Stimulated activated CD4-positive, alpha-beta T cell treated with anti-CD3 and anti-CD28 coated beads, Interleukin-2, amount 100 ng/mL, for 4 hours (primary cell): ENCODE results near the gene OSBPL8.

Experiments
- DNase-seq: peaks from one replicate; pipeline ENCODE4 v3.0.0-alpha.2; 2020; ENCODE audit warnings: low read depth

OSBPL8 gene

DNA sequence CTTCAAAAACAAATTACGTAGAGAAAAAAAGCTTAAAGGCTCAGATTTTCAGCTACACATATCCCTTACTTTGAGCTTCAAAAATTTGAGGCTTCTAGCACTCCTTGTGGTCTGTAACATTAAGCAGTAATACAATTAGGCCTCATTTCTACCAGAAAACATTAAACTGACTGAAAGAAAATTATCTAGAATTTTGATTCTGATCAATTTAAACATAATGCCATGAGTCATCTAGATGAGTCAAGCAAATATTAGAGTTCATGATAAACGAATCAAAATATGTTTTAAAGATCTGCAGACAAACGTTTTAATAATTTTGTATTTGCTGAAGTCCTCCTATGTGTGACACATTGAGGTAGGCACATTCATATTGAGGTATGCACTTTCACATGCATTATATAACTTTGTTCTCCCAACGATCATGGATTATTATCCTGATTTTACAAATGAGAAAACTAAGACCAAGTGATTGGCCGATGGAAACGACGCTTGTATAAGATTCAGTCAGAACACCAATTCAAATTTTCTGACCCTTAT lies 4.3 kb downstream of the OSBPL8 start:
- DNase-seq = no peak

DNA sequence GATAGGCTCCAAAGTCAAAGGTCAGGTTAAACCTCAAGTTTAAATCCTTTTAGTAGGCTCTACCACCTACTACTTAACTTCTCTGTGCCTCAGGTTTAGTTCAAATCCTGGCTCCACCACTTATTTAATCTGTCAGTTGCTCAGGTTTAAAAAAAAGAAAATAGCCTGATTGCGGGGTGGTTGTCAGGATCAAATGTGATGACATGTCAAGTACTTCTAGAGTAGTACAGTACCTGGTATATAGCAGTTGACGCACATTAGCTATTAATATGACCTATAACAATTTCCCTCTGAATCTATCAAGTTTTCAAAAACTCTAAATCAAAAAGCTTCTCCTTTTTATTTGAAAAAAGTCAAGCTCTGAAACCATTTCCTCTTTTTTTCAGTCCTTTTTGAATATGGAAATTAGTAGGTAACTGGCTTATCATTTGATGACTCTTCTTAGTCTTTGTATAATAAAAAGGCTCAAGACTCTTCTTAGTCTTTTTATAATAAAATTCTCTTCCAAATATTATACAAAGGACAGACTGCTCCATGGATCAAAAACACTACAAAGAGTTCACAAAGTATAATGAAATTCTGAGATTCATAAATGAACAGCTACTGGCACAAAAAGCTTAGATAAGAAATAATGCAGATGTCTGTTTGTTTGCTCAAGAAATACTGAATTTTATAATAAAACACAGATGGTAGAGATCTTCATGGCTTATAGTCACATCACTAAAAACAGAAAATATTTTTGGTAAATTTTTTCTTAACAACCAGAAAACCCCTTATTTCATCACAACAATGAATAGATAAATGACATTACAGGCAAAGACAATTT lies 5.0 kb downstream of the OSBPL8 start:
- no peak for DNase-seq

DNA sequence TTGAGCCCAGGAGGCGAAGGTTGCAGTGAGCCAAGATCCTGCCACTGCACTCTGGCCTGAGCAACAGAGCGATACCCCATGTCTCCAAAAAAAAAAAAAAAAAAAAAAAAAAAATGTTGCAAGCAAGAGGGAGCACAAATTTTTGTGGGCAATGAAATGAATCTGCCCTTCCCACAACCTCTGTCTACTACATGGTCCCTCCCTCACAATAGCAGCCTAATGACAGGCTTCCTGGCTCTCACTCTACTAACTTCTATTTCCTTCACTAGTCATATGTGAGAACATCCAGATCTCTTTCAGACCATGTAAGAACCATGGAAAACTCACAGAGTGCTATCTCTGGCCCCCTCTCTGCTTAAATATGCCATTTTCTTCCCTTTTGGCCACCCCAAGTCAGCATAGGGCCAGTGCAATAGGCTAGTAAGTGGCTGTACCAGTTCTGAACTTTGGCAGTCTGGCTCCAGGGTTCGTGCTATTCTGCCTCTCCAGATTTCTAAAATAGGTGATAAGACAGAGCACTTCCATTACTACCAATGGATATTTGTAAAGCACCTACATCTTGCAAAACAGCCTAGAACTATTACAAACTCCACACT lies 7.1 kb downstream of the OSBPL8 start:
- no peak for DNase-seq

DNA sequence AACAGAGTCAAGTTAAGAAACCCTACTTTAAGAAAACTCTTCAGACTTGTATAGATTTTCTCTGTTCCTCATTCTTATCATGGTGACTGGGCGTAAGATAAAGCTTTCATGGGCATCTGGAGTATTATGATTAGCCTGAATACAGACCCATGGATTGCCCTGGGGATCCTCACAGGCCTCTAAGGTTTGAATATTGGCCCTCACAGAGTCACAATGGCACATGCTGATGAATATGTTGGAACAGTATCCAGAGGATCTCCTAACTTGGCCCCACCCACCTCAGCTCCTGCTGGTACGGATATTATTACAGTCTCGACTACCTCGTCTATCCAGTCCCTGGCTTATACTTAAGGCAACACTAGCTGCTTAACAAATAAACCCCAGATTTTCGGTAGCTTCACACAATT lies 8.1 kb downstream of the OSBPL8 start:
- DNase-seq = no peak

DNA sequence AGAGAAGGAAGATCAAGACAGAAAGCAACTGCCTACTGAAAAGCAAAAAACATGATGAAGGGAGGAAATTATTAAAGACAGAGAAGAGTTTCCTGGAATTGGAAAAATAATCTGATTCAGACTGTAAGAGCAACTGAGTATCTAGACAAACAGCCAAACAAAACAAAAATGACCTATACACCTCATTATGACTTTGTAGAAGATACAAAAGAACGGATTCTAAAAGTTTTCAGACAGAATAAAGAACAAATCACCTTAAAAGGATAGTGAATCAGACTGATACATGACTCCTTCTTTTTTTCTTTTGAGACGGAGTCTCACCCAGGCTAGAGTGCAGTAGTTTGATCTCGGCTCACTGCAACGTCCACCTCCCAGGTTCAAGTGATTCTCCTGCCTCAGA lies 10.4 kb downstream of the OSBPL8 start:
- no peak for DNase-seq

DNA sequence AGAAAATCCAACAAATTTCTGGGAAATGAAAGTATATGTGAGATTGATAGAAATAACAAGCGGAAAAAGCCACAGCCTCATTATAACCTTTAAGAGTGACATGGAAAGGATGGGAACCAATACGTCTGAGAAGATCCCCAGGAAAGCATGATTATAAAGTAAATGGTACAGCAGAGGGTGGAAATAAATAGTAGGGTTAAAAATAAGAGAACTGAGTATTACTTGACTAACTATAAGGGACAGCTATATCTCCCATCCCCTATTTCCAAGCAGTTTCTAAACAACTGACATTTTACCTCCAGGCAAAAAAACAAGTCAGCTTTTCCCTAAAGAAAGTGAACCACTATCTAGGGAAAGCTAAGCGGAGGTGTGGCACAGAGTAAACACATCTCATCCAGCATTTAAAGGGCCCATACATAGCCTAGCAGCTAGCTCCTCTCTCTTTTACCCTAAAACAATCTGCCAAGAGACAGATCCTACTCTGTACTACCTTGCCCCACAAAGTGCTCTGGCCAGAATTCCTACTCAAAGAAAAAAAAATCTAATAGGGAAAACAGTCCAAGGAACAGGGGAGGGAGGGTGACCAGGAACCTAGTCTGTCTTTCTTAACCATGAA lies 11.2 kb downstream of the OSBPL8 start:
- no peak for DNase-seq

DNA sequence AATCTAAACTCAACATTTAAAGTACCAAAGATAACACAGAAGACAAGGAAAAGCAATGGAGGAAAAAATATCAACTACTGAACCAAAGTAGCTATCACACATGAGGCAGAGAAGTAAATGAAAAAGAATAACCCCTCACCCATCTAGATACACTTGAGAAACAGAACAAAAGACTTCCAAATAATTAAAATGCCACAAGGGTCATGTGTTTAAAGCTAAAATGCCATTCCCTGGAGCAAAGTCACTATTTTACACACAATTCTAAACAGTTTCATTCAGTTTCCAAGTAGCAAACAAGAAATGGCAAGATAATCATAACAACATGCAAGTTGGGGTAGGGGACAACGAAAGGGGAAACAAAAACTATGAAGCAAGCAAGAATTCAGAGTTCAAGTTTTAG lies 12.0 kb downstream of the OSBPL8 start:
- DNase-seq = no peak

DNA sequence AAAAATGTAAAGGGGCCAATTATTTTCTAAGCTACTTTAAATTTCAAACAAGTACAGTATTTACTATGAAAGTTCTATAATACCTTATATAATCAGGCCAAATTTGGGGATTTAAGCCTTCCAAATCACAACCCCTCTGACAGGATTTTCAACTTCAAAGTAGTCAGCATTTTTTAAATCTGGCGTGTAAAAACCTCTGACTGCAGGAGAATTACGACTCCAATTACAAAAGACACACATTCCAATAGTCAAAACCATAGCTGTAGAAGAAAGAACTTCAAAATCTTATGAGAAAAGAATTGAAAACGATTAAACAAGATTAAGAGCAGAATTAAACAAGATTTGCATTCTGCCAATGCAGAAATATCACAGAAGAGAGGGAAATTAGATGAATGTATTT lies 12.7 kb downstream of the OSBPL8 start:
- no peak for DNase-seq

DNA sequence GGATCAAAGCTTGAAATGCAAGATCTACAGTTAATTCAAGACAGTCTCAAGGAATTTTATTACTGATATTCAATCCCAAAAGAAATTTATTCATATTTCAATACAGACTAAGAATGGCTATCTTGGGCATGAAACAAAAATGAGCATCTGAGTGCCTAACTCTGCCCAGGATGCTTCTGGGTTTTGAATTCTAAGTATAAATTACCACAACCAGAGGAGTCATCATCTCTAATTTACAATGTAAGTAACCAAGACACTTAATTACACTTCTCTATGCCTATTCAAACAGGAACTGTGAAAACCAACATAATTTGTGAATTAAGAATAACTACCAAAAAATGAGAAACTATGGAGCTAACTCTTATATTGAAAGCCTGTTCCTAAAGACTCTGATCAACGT lies 14.1 kb downstream of the OSBPL8 start:
- no peak for DNase-seq

DNA sequence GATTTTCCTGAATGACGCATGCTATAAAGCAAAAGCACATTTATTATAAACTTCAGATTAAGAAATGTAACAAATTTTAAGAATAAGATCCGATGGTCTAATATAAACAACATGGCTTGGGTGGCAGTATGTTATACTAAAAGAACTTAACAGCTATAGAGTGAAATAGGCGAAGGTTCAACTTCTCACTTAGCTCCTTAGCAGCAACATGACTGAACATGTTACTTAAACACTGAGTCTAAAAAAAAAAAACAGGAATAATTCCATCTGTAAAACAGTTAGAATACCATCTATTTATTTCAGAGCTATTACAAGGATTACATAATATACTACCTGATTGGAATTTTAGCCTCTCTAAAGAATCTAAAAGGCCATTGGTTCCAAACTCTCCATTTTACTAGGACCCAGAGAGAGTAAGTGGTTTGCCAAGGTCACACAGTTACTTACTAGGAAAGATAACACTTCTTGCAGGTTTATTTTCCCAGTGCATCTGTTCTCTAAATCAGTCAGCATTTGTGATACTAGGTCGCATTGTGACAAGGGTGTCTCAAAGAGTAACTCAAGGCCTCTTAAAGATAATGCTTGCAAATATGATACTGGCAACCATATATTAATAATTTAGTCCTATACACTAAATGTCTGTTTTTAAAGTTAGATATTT lies 14.8 kb downstream of the OSBPL8 start:
- DNase-seq = no peak

DNA sequence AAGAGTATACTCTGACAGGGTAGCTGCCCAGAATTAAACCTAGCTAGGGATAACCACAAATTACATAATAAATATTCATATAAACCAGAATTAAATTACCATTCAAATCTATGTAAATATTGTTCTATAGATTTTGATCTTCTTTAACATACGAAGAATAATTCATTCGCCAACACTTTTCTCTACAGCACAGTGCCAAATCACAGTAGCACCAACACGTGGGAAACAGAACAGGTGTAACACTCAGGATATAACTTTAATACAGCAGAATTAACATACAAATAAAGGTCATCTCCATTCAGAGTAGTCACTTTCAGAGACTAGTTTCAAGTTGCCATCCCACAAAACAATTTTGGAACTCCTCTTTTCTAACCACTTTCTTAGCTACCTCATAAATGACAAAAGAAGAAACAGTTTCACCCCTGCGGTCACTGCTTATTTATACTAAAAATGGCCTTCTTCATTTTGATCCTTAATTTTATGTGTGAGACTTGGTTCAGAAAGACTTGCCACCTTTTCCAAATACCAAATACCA lies 15.7 kb downstream of the OSBPL8 start:
- DNase-seq = no peak

DNA sequence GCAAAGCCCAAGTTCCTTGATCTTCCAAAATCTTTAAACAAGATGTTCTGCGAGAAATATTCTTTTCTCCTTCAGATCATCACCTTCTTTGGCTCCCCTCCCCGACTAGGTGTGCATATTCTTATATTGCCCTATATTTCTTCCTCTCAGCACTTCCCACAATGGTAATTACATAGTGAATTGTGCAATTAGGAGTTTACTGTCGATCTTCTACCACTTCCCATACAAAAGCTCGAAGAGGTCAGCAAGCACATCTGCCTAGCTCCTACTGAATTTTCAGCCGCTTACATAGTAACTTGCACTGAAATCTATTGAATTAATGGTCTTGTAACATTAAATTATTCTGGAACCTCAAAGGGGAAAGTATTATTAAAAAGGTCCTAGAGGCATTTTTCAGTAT lies 16.7 kb downstream of the OSBPL8 start:
- DNase-seq = no peak

DNA sequence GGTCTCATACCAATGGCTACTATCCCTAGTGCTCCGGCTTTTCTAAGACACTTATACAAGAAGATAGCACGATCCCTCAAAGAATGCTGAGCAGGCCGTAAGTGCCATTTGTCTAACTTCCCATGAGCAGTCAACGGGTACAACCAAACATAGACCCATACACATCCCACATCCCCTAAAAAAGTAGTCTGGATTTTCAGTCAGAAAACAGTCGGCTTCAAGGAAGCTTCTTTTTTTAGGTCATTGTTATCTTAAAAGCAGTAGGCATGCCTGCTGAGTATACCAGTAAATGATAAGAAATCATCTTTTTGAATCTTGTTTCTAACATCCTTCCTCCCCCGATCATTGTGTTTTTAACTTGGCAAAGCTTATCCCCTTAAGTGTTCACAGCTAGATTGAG lies 19.8 kb downstream of the OSBPL8 start:
- DNase-seq = no peak

DNA sequence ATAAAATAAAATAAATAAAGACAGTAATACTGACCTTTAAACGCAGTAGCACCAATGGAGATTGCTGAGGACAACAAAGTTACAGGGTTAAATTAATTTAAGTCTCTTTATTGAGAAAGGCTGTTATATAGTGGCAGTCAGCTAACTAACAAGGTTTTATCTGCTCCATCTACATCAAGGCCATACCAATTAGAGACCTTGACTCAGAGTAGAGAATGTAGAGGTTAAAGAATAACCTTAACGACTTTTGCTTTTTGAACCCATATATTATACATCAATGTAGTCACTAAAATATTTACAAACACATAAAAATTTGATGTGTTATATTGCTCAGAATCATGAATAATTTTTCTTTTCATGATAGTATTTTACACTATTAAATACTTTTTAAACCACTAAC lies 21.6 kb downstream of the OSBPL8 start:
- no peak for DNase-seq

DNA sequence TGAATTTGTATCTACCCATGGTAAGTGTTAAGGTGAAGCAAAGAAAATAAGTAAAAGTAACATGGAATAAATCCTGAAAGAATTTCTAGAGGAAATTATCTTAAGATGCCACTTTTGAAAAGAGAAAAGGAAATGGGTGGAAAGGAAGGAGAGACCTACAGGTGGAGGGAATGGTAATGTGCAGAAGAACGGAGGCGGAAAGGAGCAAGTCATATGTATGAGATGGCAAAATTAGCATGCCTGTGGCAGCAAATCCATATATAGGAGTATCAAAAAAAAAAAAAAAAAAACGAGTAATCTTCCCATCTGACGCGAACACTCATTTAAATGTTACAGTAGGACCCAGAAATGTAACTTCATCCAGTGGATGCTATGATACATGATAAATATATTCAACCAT lies 23.0 kb downstream of the OSBPL8 start:
- no peak for DNase-seq

DNA sequence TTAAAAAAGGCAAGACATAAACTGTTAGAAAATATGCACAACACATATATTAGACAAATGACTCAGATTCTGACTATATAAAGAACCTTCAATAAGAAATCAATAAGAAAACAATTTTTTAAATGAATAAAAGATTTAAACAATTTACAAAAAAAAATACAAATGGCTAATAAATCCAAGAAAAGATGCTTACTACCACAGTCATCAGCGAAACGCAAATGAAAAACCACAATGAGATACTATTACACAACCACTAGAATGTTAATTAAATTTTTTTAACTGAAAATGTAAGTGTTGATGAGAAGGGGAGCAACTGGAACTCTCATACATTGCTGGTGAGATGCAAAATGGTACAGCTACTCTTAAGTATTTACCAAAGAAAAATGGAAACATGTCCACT lies 24.4 kb downstream of the OSBPL8 start:
- no peak for DNase-seq

DNA sequence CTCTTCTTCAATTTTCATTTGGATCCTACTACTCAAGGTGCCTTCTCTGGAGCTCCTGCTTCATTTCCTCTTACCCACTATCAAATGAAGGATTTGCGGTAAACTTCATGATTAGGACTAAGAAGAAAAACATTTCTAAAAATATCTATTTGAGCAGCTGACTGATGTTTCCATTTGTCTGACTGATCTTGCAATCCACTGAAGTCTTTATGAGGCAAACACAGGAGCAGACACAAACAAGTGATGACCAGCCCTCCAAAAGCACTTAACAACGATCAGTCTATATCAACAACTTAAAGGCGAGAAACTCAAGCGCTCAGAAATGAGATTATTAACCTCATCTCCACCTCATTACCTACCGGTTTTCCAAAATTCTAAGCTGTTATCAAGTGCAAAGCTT lies 26.2 kb downstream of the OSBPL8 start:
- DNase-seq = no peak

DNA sequence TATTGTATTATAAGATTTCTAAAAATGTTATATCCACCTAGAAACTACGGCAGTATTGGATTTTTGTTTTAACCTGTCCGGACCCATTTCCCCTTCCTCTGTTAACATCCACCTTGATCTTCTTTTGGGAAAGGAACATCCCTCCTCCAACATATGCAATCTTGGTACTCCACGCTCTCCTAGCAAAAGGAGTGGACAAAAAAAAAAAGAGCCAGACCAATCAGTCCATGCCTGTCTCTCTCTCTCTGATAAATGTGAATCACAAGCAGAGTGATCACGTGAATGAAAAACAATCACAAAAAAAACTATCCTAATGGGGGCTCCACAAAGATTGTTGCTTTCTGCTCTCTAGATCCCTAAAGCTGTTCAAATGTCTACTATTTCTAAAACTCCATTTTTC lies 27.1 kb downstream of the OSBPL8 start:
- DNase-seq = no peak

DNA sequence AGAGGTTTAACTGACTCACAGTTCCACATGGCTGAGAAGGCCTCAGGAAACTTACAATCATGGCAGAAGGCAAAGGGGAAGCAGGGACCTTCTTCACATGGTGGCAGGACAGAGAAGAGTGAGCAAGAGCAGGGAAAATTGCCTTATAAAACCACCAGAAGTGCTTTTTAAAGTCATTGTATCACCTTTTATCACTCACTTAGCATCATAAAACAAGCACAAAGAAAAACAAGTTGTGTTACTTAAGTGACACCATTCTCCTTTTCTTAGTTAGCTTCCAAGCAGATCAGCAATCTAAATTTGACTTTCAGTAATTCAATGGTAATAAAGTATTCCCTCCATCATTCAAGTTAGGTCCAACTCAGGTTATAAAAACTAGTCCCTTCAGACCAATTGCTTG lies 28.5 kb downstream of the OSBPL8 start:
- DNase-seq = no peak

DNA sequence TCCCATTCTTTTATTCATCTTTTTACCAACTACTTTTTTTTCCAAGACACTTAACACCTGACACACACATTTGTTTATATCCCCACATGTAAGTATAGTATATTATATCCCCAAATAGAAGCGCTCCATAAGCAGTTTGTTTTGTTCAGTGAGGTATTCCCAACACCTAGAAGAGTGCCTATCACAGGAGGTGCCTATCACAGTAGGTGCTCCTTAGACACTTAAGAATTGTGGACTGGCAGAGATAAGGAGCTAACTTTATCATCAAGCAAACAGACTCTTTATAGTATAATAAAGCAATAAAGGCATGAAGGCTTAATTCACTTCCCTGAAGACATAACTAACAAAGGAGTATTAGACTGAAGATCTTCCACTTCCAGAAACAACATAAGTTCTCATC lies 29.1 kb downstream of the OSBPL8 start:
- no peak for DNase-seq

DNA sequence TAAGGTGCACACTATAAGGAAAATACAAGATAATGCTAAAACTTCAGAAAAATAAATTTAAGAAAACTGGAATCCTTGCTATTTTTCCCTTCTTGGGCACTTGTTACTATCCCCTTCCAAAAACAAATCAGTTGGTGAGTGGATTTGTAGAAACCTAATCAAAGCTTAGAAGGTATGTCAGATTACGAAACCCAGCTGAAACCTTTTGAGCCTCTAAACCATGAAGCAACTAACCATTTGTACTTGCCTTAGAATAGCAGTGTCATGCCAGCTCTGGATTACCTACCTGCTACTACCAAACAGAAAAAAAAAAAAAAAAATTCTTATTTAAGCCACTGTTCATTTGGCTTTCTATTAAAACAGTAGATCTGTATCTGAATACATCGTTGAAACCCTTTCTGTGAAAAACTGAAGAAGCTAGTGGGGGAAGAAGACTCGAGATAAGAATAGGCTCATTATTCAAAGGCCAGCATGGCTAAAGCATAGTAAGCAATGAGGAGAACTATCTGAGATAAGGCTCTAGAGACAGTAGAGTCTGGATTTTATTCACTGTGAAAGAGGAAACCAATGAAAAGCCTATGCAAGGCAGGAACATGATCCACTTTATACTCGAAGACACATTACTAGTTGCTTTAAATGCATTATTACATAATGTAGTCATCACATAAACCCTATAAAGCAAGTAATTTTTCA lies 30.2 kb downstream of the OSBPL8 start:
- DNase-seq = no peak

DNA sequence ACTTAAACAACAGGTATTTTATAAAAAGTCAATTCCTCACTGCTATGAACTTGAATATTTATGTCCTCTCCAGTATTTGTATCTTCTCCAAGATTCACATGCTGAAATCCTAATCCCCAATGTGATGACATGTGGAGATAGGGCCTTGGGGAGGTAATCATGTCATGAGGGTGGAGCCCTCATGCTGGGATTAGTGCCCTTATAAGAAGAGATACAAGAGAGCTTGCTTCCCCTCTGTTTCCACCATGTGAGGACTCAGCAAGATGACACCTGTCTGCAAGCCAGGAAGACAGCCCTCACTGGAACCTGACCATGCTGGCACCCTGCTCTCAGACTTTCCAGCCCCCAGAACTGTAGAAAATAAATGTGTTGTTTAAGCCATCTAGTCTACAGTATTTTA lies 36.2 kb downstream of the OSBPL8 start:
- DNase-seq = no peak
